WTC11 (cell line): ENCODE data around the gene SNAP25.

Experiments used
- CBFB ChIP-seq: sonication (generic); formaldehyde crosslinking; IDR thresholded peaks from 2 replicates; pipeline ENCODE4 v1.8.1; 2022; ENCODE audit warnings: mild to moderate bottlenecking, low read depth, missing genetic modification reagents
- ESRRA ChIP-seq: sonication (generic); formaldehyde crosslinking; IDR thresholded peaks from 2 replicates; pipeline ENCODE4 v1.8.1; 2022; ENCODE audit warnings: mild to moderate bottlenecking, missing genetic modification reagents, borderline replicate concordance
- IRF2 ChIP-seq: sonication (generic); formaldehyde crosslinking; IDR thresholded peaks from 2 replicates; pipeline ENCODE4 v1.8.0; 2022; ENCODE audit warnings: low read depth, missing genetic modification reagents, borderline replicate concordance
- NFYB ChIP-seq: sonication (generic); formaldehyde crosslinking; conservative IDR thresholded peaks from 2 replicates; pipeline ENCODE4 v1.8.0; 2022; ENCODE audit warnings: low read depth, missing genetic modification reagents
- NR2C2 ChIP-seq: sonication (generic); formaldehyde crosslinking; IDR thresholded peaks from 2 replicates; pipeline ENCODE4 v1.8.0; 2022; ENCODE audit warnings: mild to moderate bottlenecking, missing genetic modification reagents
- RORB ChIP-seq: fragments of 250-450 bp; sonication (Bioruptor Pico); IDR thresholded peaks from 2 replicates; pipeline ENCODE4 v1.9.0; 2021; ENCODE audit warnings: mild to moderate bottlenecking
- SMAD4 ChIP-seq: sonication (generic); formaldehyde crosslinking; IDR thresholded peaks from 2 replicates; pipeline ENCODE4 v1.8.0; 2022; ENCODE audit warnings: mild to moderate bottlenecking, missing genetic modification reagents
- SP1 ChIP-seq: sonication (generic); formaldehyde crosslinking; conservative IDR thresholded peaks from 2 replicates; pipeline ENCODE4 v1.8.1; 2022; ENCODE audit warnings: missing genetic modification reagents
- TF ChIP-seq, protein P1 (sequence below): sonication (generic); formaldehyde crosslinking; IDR thresholded peaks from 2 replicates; pipeline ENCODE4 v1.8.1; 2023; ENCODE audit warnings: mild to moderate bottlenecking, missing genetic modification reagents
- TF ChIP-seq, protein P2 (sequence below): fragments of 200-600 bp; IDR thresholded peaks from 2 replicates; pipeline ENCODE4 v1.8.0; 2022; ENCODE audit warnings: antibody characterized with exemption
- TF ChIP-seq, protein P3 (sequence below): sonication (generic); formaldehyde crosslinking; IDR thresholded peaks from 2 replicates; pipeline ENCODE4 v1.8.1; 2022; ENCODE audit warnings: low read depth, mild to moderate bottlenecking, moderate library complexity, missing genetic modification reagents, borderline replicate concordance
- TF ChIP-seq, protein P4 (sequence below): sonication (generic); formaldehyde crosslinking; IDR thresholded peaks from 2 replicates; pipeline ENCODE4 v1.8.0; 2022; ENCODE audit warnings: mild to moderate bottlenecking, missing genetic modification reagents
- TF ChIP-seq, protein P5 (sequence below): sonication (generic); formaldehyde crosslinking; IDR thresholded peaks from 2 replicates; pipeline ENCODE4 v1.8.0; 2023; ENCODE audit warnings: missing genetic modification reagents, mild to moderate bottlenecking, borderline replicate concordance
- TF ChIP-seq, protein P6 (sequence below): sonication (generic); formaldehyde crosslinking; IDR thresholded peaks from 2 replicates; pipeline ENCODE4 v1.8.1; 2022; ENCODE audit warnings: missing genetic modification reagents, borderline replicate concordance

DNA sequence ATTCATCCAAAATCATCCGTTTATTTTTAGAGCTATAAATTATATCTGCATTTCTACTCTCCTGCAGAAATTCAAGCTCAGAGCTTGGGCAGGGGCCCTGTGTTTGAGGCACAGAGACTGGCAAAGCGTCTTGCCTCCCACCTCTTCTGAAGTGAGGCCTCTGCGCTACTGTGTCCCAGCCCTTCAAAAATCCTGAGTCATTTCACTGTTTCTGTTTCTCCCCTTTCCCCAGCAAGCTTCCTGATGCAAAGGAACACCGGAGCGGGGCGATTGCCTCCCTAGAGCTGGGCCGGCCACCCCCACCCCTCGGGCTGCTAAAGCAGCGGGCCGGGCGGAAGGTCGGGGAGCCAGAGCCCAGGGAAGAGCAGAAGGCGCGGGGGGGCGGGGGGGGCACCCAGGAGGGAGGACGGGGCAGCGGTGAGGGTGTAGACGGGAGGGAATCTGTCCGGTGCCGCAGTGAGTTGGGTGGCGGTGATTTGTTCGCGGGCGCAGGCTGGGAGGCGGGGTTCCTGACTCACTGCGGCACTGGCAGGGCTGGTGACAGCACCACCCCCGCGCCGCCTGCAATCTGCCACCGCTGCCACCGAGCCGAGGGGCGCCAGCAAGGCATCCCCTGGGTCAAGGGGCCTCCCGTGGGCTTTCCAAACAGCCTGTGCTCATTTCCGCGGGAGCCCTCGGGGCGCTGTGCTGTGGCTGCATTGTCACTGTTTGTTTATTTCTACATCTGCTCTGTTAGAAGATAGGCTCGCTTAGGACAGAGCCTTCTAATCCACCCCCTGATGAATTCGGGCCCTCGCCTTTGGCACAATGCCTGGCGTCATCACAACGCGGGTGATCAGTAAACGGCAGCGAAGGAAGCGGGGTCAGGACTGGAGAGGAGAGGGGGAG lies 46.5 kb upstream of the SNAP25 start:
- TF ChIP-seq, protein P1, sequence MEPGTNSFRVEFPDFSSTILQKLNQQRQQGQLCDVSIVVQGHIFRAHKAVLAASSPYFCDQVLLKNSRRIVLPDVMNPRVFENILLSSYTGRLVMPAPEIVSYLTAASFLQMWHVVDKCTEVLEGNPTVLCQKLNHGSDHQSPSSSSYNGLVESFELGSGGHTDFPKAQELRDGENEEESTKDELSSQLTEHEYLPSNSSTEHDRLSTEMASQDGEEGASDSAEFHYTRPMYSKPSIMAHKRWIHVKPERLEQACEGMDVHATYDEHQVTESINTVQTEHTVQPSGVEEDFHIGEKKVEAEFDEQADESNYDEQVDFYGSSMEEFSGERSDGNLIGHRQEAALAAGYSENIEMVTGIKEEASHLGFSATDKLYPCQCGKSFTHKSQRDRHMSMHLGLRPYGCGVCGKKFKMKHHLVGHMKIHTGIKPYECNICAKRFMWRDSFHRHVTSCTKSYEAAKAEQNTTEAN (CRISPR knock-in tag): 0 out of 2 replicates have a peak, but pooled peaks have one; percentile 48
- TF ChIP-seq, protein P2, sequence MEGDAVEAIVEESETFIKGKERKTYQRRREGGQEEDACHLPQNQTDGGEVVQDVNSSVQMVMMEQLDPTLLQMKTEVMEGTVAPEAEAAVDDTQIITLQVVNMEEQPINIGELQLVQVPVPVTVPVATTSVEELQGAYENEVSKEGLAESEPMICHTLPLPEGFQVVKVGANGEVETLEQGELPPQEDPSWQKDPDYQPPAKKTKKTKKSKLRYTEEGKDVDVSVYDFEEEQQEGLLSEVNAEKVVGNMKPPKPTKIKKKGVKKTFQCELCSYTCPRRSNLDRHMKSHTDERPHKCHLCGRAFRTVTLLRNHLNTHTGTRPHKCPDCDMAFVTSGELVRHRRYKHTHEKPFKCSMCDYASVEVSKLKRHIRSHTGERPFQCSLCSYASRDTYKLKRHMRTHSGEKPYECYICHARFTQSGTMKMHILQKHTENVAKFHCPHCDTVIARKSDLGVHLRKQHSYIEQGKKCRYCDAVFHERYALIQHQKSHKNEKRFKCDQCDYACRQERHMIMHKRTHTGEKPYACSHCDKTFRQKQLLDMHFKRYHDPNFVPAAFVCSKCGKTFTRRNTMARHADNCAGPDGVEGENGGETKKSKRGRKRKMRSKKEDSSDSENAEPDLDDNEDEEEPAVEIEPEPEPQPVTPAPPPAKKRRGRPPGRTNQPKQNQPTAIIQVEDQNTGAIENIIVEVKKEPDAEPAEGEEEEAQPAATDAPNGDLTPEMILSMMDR: no peak
- no peak for TF ChIP-seq RORB (CRISPR knock-in tag)
- TF ChIP-seq, protein P3, sequence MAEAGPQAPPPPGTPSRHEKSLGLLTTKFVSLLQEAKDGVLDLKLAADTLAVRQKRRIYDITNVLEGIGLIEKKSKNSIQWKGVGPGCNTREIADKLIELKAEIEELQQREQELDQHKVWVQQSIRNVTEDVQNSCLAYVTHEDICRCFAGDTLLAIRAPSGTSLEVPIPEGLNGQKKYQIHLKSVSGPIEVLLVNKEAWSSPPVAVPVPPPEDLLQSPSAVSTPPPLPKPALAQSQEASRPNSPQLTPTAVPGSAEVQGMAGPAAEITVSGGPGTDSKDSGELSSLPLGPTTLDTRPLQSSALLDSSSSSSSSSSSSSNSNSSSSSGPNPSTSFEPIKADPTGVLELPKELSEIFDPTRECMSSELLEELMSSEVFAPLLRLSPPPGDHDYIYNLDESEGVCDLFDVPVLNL (CRISPR knock-in tag): no peak
- no peak for TF ChIP-seq SP1 (CRISPR knock-in tag)
- no peak for TF ChIP-seq NFYB (CRISPR knock-in tag)
- TF ChIP-seq, protein P4, sequence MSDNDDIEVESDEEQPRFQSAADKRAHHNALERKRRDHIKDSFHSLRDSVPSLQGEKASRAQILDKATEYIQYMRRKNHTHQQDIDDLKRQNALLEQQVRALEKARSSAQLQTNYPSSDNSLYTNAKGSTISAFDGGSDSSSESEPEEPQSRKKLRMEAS (CRISPR knock-in tag): no peak; the same call in 1 of the 2 replicates
- TF ChIP-seq NR2C2 (CRISPR knock-in tag): no peak
- TF ChIP-seq CBFB (CRISPR knock-in tag): no peak
- TF ChIP-seq ESRRA (CRISPR knock-in tag): no peak
- TF ChIP-seq, protein P5, sequence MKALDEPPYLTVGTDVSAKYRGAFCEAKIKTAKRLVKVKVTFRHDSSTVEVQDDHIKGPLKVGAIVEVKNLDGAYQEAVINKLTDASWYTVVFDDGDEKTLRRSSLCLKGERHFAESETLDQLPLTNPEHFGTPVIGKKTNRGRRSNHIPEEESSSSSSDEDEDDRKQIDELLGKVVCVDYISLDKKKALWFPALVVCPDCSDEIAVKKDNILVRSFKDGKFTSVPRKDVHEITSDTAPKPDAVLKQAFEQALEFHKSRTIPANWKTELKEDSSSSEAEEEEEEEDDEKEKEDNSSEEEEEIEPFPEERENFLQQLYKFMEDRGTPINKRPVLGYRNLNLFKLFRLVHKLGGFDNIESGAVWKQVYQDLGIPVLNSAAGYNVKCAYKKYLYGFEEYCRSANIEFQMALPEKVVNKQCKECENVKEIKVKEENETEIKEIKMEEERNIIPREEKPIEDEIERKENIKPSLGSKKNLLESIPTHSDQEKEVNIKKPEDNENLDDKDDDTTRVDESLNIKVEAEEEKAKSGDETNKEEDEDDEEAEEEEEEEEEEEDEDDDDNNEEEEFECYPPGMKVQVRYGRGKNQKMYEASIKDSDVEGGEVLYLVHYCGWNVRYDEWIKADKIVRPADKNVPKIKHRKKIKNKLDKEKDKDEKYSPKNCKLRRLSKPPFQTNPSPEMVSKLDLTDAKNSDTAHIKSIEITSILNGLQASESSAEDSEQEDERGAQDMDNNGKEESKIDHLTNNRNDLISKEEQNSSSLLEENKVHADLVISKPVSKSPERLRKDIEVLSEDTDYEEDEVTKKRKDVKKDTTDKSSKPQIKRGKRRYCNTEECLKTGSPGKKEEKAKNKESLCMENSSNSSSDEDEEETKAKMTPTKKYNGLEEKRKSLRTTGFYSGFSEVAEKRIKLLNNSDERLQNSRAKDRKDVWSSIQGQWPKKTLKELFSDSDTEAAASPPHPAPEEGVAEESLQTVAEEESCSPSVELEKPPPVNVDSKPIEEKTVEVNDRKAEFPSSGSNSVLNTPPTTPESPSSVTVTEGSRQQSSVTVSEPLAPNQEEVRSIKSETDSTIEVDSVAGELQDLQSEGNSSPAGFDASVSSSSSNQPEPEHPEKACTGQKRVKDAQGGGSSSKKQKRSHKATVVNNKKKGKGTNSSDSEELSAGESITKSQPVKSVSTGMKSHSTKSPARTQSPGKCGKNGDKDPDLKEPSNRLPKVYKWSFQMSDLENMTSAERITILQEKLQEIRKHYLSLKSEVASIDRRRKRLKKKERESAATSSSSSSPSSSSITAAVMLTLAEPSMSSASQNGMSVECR (CRISPR knock-in tag): no peak
- TF ChIP-seq, protein P6, sequence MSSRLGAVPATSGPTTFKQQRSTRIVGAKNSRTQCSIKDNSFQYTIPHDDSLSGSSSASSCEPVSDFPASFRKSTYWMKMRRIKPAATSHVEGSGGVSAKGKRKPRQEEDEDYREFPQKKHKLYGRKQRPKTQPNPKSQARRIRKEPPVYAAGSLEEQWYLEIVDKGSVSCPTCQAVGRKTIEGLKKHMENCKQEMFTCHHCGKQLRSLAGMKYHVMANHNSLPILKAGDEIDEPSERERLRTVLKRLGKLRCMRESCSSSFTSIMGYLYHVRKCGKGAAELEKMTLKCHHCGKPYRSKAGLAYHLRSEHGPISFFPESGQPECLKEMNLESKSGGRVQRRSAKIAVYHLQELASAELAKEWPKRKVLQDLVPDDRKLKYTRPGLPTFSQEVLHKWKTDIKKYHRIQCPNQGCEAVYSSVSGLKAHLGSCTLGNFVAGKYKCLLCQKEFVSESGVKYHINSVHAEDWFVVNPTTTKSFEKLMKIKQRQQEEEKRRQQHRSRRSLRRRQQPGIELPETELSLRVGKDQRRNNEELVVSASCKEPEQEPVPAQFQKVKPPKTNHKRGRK (CRISPR knock-in tag): no peak
- no peak for TF ChIP-seq SMAD4 (CRISPR knock-in tag)
- TF ChIP-seq IRF2 (CRISPR knock-in tag): no peak
